ENCODE measurements around the gene SYTL4. TPM values are rescaled to one million over a fixed set of nuclear protein-coding genes. Genes with fewer than 3 reads are reported as not detected.

Gene SYTL4
- total RNA-seq, 2 donors from 2014 or later = 30.4 to 30.7 TPM

GRCh38 chrX:100695302-100695701 is 36.6 kb downstream of the SYTL4 start:
- H3K4me3 ChIP-seq = no peak overlapping the region
- no peak overlapping the region for H3K27ac ChIP-seq
- DNase-seq = no peak
- H3K36me3 ChIP-seq = no peaks in the 10 kb centered on the region
- H3K4me1 ChIP-seq = no peaks in the 10 kb centered on the region
- no peaks in the 10 kb centered on the region for H3K27me3 ChIP-seq
- H3K9me3 ChIP-seq = no peaks in the 10 kb centered on the region
- intact Hi-C loops (cut with DNase I) = no loop called here
- no peak for TF ChIP-seq CTCF (IDR thresholded peaks at IDR 0.05)
- H3K9ac ChIP-seq (ENCODE audit: low read depth in 2 of 2, low read length in 2 of 2) = no peak overlapping the region

- no peak for TF ChIP-seq CTCF (IDR thresholded peaks at IDR 0.05)
- Histone ChIP-seq H3K9me3 (no peaks in the 10 kb centered on the region), H3K4me3 (no peak overlapping the region), H3K4me1 (no peaks in the 10 kb centered on the region), H3K9ac (ENCODE audit: low read depth in 2 of 2, low read length in 2 of 2) (no peak overlapping the region), H3K27me3 (no peaks in the 10 kb centered on the region), H3K27ac (no peak overlapping the region), H3K36me3 (no peaks in the 10 kb centered on the region)
- intact Hi-C loops (cut with DNase I) = loop anchor here (2.0 kb wide), 1 partner anchor 79 kb away; no protein-coding TSS in a partner anchor
- no peak for DNase-seq
Observed at GRCh38 chrX:100687546-100687945, 44.4 kb downstream of the SYTL4 start.

- no peak overlapping the region for H3K9ac ChIP-seq (ENCODE audit: low read depth in 2 of 2, low read length in 2 of 2)
- no peaks in the 10 kb centered on the region for H3K9me3 ChIP-seq
- no peak for TF ChIP-seq CTCF (IDR thresholded peaks at IDR 0.05)
- DNase-seq = no peak
- H3K27me3 ChIP-seq = no peaks in the 10 kb centered on the region
- H3K4me3 ChIP-seq = no peak overlapping the region
- H3K27ac ChIP-seq = no peak overlapping the region
- H3K4me1 ChIP-seq = no peaks in the 10 kb centered on the region
- H3K36me3 ChIP-seq = no peaks in the 10 kb centered on the region
- intact Hi-C loops (cut with DNase I) = loop anchor here (2.0 kb wide), 1 partner anchor 80 kb away; no protein-coding TSS in a partner anchor
Observed at GRCh38 chrX:100687128-100687527, 44.8 kb downstream of the SYTL4 start.

- no peak for DNase-seq
- H3K27me3 ChIP-seq = no peaks in the 10 kb centered on the region
- H3K36me3 ChIP-seq = no peaks in the 10 kb centered on the region
- no peaks in the 10 kb centered on the region for H3K4me1 ChIP-seq
- intact Hi-C loops (cut with DNase I) = loop anchor here (2.0 kb wide), 1 partner anchor 81 kb away; no protein-coding TSS in a partner anchor
- H3K27ac ChIP-seq = no peak overlapping the region
- no peak overlapping the region for H3K9ac ChIP-seq (ENCODE audit: low read depth in 2 of 2, low read length in 2 of 2)
- H3K9me3 ChIP-seq = no peaks in the 10 kb centered on the region
- peak; percentile 11 for TF ChIP-seq CTCF (IDR thresholded peaks at IDR 0.05)
- no peak overlapping the region for H3K4me3 ChIP-seq
Observed at GRCh38 chrX:100685997-100686305, 46.0 kb downstream of the SYTL4 start.

- Histone ChIP-seq H3K9me3 (no peaks in the 10 kb centered on the region), H3K27me3 (no peaks in the 10 kb centered on the region), H3K9ac (ENCODE audit: low read depth in 2 of 2, low read length in 2 of 2) (no peak overlapping the region), H3K4me3 (no peak overlapping the region), H3K27ac (no peak overlapping the region), H3K36me3 (no peaks in the 10 kb centered on the region), H3K4me1 (no peaks in the 10 kb centered on the region)
- intact Hi-C loops (cut with DNase I) = no loop called here
- DNase-seq = peak; percentile 87
- TF ChIP-seq CTCF (IDR thresholded peaks at IDR 0.05) = peak; percentile 80
Observed at GRCh38 chrX:100685284-100685996, 46.5 kb downstream of the SYTL4 start.

Data from colonic mucosa (tissue), 4 donors.